ENCODE results near the gene CCNI.
"Not testable (repeated sequence)": the region's sequence is repeated elsewhere in the genome, so short reads cannot be mapped to it uniquely, and the experiment has no call there.

The CCNI gene, protein sequence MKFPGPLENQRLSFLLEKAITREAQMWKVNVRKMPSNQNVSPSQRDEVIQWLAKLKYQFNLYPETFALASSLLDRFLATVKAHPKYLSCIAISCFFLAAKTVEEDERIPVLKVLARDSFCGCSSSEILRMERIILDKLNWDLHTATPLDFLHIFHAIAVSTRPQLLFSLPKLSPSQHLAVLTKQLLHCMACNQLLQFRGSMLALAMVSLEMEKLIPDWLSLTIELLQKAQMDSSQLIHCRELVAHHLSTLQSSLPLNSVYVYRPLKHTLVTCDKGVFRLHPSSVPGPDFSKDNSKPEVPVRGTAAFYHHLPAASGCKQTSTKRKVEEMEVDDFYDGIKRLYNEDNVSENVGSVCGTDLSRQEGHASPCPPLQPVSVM

DNA sequence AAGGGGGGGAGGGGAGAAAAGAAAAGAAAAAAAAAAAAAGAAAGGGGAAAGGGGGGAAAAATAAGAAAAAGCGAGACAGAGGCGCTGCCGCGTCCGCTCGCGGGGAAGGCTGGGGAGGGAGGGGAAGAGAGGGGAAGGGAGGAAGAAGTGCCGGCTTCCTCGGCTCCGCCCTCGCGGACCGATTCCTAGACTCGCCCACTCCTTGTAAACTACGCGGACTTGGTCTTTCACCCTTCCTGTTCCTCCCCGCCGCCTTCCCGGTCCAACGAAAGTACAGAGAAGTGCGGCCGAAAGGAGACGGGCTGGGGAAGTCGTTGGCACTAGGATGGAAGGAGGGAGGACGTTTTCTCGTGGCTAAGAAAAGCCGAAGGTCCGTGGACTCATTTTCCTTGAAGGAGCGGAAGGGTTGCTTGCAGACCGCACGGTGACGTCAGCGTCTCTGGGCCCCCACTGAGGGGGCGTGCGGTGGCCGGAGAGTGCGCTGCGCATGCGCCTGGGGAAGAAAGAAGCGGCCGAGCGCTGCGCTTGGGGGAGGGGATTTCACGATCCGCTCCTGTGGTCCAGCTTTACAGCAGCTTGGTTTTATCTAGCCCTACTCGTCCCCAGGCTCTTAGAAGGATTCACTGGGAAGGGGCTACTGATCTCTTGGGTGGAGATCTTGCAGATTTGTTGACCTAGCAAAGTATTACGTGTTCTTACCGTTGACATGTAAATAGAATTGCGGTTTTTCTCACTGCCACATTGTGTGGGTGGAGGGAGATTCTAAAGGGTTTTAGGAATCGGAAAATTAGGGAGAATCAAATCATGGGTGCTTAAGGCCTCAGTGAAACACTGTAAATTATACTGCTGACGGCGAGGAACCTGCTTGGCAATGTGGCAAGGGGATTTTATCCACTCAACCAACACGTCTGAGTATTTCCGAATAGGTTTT is at the start of gene CCNI:
CCNI (minus strand) TSS at position 121 of the 931 bp plus-strand sequence. CDS start 9,627 bp downstream, outside the sequence.
- peak; percentile 82 for DNase-seq

- DNase-seq = no peak
Measured at GRCh38 chr4:77124576-77124975, 48.8 kb upstream of the CCNI start.

GRCh38 chr4:77123411-77123810 is 47.6 kb upstream of the CCNI start:
- DNase-seq = no peak

GRCh38 chr4:77122656-77123055 is 46.9 kb upstream of the CCNI start:
- DNase-seq = no peak

DNA sequence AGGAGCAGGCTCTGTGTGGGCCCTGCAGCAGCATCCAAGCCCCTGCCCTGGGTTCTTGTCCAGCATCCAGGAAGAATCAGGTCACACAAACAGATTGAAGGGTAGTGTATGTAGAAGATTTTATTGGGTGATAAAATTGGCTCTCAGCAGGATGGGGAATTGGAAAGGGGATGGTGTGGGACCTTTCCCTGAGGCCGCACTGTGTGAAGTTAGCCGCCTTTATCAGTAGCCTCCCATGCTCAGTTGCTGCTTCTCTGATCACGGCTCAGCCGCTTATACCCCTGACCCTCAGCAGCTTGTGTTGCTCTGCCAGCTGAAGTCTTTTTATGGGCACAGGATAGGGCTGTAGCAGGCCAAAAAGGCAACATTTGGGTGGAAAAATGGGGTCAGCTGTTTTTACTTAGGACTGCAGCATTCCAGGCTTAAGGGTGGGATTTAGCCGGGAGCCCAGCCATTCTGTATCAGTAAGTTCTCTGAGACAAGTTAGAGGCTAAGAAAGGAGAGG is 46.0 kb upstream of the CCNI start:
- DNase-seq = no peak

DNA sequence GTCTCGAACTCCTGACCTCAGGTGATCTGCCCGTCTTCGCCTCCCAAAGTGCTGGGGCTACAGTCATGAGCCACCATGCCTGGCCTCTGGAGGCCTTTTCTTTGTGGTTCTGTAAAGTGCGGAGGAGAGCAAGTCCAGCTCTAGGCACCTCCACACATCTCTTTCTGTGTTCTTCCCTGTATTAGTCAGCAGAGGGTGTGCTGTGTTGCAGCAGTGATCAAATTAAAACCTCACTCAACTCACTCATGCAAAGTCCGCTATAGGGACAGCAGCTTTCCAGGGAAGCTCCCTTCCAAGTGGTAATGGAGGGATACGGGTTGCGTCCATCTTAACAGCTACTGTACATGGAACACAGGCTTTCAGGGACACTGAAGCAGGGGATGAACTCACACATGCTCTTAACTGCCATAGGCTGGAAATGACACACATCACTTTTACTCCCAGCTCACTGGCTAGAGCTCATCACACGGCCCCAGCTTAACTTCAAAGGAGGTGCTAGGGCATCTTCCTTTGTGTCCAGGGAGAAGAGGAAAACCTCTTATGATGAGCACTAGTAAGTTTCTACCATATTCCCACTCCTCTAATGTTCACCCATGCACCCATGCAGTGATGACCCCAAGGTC is 45.2 kb upstream of the CCNI start:
- DNase-seq = no peak

DNA sequence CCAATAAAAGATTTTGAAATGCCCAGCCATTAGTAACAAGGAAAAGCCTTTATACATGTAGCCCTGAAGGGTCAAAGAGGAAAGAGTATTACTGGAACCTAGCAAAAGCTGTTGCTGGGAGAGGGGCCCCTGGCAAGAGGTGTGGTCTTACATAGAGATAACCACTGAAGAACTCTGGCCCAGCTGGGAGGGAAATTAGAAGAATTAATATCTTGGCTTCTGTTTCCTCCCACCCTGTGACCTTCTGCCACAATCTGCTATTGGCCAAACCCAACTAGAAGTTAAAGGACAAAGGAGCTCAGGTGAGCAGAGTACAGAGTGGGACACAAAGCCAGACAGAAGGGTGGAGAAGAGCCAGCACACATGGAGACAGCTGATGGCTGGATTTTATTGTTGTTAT is 41.9 kb upstream of the CCNI start:
- no peak for DNase-seq

DNA sequence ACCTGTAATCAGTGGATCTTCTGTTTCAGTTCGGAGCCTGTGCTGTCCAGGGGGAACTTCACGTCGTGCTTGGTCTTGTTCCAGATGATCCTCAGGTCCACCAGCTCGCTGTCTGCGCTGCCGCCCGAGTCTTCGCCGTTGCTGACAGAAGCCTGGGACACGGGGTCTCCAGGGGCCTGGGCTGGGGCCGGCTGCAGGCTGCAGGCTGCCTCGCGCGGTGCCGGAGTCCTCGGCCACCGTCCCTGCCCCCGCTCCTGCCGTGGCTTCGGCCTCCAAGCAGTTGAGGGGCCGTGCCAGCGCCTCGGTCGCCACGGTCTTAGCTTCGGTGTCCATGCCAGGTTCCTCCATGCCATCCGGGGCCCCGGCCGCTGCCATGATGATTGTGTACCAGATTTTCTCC is 37.3 kb upstream of the CCNI start:
- DNase-seq = no peak

GRCh38 chr4:77110730-77111129 is 34.9 kb upstream of the CCNI start:
- DNase-seq = no peak

DNA sequence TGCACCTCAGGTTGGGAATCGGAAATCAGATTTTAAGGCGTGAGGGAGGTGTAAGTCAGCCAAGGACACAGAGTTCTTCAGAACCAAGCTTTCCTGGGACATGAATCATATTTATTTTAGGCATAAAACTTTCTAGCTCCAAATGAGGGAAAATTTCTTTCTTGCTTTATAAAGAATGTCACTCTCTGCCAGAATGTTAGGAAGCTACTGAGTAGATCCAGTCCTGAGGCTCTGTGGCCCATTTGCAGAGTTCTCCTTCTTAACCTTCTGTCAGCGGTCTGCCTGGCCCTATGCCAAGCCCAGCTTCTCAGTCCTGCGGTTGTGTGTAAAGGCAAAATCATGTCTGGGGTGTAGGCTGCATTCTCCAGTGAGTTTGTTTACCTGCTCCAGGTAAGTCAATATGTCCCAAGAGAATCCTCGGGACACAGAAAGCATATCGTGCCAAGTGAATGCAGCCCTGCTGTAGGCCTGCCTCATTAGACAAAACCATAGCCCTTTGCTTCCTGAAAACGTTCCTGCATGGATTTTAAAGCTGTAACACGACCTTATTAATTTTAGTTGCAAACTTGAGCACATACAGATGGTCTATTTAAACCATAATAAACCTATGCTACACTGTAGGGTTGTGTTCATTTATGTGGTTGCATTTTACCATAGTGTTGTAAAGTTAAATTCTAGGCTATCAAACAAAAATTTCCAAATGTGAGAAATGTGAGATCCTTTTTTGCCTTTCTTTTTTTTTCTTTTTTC is 29.2 kb upstream of the CCNI start:
- DNase-seq = peak; percentile 23

GRCh38 chr4:77104388-77104787 is 28.6 kb upstream of the CCNI start:
- no peak for DNase-seq

DNA sequence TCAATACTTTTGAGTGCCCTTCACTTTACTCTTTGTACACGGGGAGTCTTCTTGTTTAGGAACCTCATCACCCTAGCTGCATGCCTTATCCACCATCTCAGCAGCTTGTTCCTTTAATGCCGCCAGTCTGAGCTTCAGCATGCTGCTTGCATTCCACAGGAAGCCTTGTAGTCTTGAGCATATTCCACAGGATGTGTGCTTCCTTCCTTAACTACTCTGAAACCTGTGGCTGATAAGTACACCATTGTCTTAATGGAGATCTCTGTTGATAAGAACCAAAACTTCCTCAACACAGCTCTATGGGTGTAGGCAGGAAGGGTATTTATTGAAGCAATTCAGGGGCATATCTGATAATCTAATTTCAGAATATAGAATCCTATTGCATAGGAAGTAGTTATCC is 24.4 kb upstream of the CCNI start:
- no peak for DNase-seq

- DNase-seq = no peak
Measured at GRCh38 chr4:77097611-77098010, 21.8 kb upstream of the CCNI start.

GRCh38 chr4:77095101-77095821 is 19.5 kb upstream of the CCNI start:
- peak; percentile 31 for DNase-seq

DNA sequence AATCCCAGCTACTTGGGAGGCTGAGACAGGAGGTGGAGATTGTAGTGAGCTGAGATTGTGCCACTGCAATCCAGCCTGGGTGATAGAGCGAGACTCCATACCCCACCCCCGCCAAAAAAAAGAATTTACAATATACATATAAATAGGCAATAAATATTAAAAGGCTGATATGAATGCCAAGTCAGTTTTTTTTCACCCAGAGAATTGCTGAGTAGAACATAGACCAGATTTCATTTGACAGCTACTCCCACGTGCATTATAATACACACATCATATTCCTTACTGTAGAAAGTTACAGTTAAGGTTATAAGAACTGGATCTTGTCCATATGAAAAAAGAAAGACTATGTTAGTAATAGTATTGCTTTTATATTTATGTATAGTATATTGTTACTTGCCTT is 18.7 kb upstream of the CCNI start:
- no peak for DNase-seq

DNA sequence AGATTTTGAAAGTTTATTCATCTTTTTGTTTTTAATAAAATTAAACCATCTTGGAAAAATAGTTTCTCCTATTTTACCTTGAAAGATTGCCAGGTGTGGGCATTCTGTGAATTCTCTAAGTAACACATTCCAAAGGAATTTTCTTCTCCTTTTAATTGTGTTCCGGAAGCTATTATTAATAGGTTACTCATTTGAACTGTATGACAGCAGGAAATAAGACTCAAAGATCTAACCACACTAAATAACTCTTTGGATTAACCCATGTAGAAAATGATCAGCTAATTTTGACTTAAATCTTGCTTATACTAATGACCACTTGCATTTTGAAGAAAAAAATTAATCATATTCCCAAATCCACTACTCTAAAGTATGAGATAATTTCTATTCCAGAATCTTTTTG is 17.6 kb upstream of the CCNI start:
- no peak for DNase-seq

DNA sequence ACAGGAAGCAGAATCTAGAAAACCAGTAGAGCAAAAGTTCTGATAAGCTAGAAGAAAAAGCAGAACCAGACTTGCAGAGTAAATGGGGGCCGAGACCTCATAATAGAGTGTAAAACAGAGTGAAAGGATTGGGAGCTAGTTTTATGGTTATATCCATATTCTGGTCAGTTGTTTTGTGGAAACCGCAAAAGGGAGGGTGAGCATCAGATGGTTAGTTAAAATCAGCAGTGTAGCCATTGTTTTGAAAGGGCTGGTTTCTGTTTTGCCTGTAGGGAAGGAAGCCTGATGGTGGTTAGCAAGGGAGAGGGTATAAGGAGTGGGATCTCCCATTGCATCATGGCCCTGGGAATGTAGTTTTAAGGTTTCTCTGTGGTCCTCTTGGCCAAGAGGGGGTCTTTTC is 17.2 kb upstream of the CCNI start:
- DNase-seq = no peak

GRCh38 chr4:77089866-77090265 is 14.1 kb upstream of the CCNI start:
- DNase-seq = no peak

GRCh38 chr4:77087027-77087426 is 11.2 kb upstream of the CCNI start:
- not testable (repeated sequence) for DNase-seq

DNA sequence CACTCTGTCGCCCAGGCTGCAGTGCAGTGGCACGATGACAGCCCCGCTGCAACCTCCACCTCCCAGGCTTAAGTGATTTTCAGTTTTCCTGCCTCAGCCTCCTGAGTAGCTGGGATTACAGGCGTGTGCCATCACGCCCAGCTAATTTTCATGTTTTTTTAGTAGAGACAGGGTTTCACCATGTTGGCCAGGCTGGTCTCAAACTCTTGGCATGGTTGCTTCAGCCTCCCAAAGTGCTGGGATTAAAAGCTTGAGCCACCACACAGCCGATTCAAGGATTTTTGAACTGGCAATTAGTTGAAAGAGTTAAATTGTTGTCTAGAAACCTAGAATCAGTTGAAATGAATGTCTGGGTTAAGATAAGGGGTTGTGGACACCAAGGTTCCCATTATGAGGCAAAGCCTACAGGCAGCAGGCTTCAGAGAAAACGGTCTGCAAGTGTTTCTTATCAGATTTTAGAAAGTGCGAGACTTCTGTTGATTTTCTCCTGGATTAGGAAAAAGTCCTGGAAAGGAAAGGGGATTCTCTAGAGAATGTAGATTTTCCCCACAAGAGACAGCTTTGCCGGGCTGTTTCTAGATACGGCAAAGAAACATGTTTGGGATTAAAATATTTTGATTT is 8.3 kb upstream of the CCNI start:
- no peak for DNase-seq

DNA sequence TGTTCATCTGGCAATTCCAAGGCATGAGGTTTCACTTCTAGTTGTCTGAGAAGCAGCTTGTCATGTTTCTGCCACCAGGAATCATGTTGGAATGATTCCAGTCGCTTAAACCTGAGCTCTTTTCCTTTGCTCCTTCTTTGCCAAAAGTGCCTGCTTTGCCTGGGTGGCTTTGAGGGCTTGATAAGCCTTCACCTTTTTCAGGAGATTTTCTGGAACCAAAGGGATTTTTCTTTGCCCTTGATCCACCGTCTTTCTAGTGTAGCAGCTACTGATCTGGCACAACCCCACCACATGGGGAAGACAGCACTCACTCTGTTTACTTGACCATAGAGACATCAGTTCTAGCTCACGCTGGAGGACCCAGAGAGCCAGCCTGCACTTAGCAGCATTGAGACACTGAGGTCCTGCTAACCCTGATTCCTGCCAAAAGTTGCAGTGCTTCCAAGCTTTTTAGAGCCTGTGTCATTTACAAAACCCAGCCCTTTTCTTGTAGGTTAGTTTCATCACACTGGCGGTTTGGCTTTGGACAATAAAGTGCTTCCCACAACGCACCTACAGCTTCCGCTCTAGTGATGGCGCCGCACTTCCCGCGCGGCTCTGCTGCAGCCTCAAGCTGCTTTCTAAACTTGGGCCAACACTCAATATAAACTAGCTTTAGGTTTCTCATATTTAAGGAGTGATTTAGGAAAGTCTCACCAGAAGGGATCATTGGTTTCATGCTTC is 7.3 kb upstream of the CCNI start:
- DNase-seq = no peak

Data from DMS 273 treated with DMSO at 0.1 percent for 48 hours (cell line).